Measurements from ENCODE around the gene COL9A3.

The COL9A3 gene

GRCh38 chr20:62890444-62890843, 73.6 kb downstream of the COL9A3 start:
- no peak for DNase-seq (ENCODE audit: low read depth in 2 of 2, low spot score in 1 of 2)

Data from stimulated activated CD8-positive, alpha-beta memory T cell treated with anti-CD3 and anti-CD28 coated beads, Interleukin-4, amount 100 ng/mL, for 4 hours (primary cell).